Measurements from ENCODE around the gene CDX1.

GRCh38 chr5:150120617-150121447, 45.7 kb upstream of the CDX1 start:
- TF ChIP-seq CTCF (IDR thresholded peaks at IDR 0.05; ENCODE audit: low read depth, low read length) (no peak), POLR2A (IDR thresholded peaks at IDR 0.05; ENCODE audit: extremely low read depth, insufficient read length) (no peak)

Data from NB4 (cell line).